Aorta (tissue), 5 donors: ENCODE data around the gene OSMR. TPM values are rescaled to one million over a fixed set of nuclear protein-coding genes. Genes with fewer than 3 reads are reported as not detected.

Source experiments
- ATAC-seq: fragments of 200-7000 bp; cut with Tn5 transposase; one replicate; pipeline ENCODE4 v1.9.1; 2022; ENCODE audit warnings: moderate library complexity; ENCODE audit not compliant: low FRiP score
- DNase-seq, 2 donors: peaks; one replicate each; pipeline ENCODE4 v3.0.0-alpha.2; 2020
- H3K27ac ChIP-seq, 2 donors: one replicate each; pipeline ENCODE4 v1.5.1; 2013; ENCODE audit warnings: low read length in 2 of 2, mild to moderate bottlenecking in 2 of 2, moderate library complexity in 2 of 2, control low read depth in 1 of 2, inconsistent platforms in 1 of 2, low read depth in 1 of 2
- H3K27me3 ChIP-seq, 2 donors: one replicate each; pipeline ENCODE4 v1.6.1; 2013; ENCODE audit warnings: control low read depth in 1 of 2, low read length in 1 of 2, mild to moderate bottlenecking in 1 of 2, moderate library complexity in 1 of 2; ENCODE audit not compliant: insufficient read depth in 2 of 2, control insufficient read depth in 1 of 2
- H3K36me3 ChIP-seq, 2 donors: one replicate each; pipeline ENCODE4 v1.6.1; 2013; ENCODE audit warnings: control low read depth in 1 of 2, low read length in 1 of 2, mild to moderate bottlenecking in 1 of 2; ENCODE audit not compliant: insufficient read depth in 2 of 2, control insufficient read depth in 1 of 2
- H3K4me1 ChIP-seq, 2 donors: one replicate each; pipeline ENCODE4 v1.6.1; 2013; ENCODE audit warnings: low read length in 2 of 2, control low read depth in 1 of 2, mild to moderate bottlenecking in 1 of 2, moderate library complexity in 1 of 2; ENCODE audit not compliant: insufficient read depth in 2 of 2, control insufficient read depth in 1 of 2
- H3K4me3 ChIP-seq, 2 donors: one replicate each; pipeline ENCODE4 v1.5.1; 2013; ENCODE audit warnings: low read length in 2 of 2, control low read depth in 1 of 2, mild to moderate bottlenecking in 1 of 2
- H3K9me3 ChIP-seq: one replicate; pipeline ENCODE4 v1.6.1; 2013; ENCODE audit warnings: mild to moderate bottlenecking, low read length; ENCODE audit not compliant: control insufficient read depth
- WGBS, 2 donors: extraction: QIAGEN DNeasy Blood & Tissue Kit; methylation state at CpG; one replicate each; pipeline ENCODE4 v1.1.7; 2013; 5-methylcytosine and 5-hydroxymethylcytosine counted together
- intact Hi-C, 2 donors: fragments of 100-400 bp; cut with DNase I; formaldehyde crosslinking; loops; one replicate each; pipeline versions ENCODE4 v1.14.2 to v1.15.0; 2022
- polyA plus RNA-seq, 2 donors: library from polyadenylated mRNA; stranded (reverse); fragments of 200-250 nt; gene quantifications; one replicate each; pipeline ENCODE4 v1.2.3, GENCODE V29; 2013
- total RNA-seq, 2 donors: library from RNA; stranded (reverse); fragmentation: NEBNext Ultra II Directional; extraction: Animal tissue kit (Norgen Biotek cat#: 25700); gene quantifications; one replicate each; pipeline ENCODE4 v1.2.1, GENCODE V29; 2021
- donor health status: healthy with polysubstance abuse.
- donor health status: Bipolar disorder and iron deficiency.
- donor health status: DM: no; HTN: no; CAD: no.
- donor health status: DM: no; HTN: no; CAD: no.
- donor health status: DM: yes; HTN: yes; CAD: no.

Gene OSMR
- total and polyA plus RNA-seq, 4 donors, result 4.6 to 164 (median 93.1) TPM

GRCh38 chr5:38921174-38921573 is 75.4 kb downstream of the OSMR start:
- Histone ChIP-seq H3K9me3 (no peaks in the 10 kb centered on the region), H3K4me1 (peaks cover 4 to 7% of the 10 kb centered on the region in 2 donors), H3K4me3 (no peak overlapping the region), H3K27ac (no peak overlapping the region), H3K36me3 (peaks cover 2 to 3% of the 10 kb centered on the region in 2 donors), H3K27me3 (no peaks in the 10 kb centered on the region)
- ATAC-seq, result no peak
- intact Hi-C loops, result loop anchor here in 1 of 2 donors (5.0 kb wide), 1 partner anchor 89 kb away; no protein-coding TSS in a partner anchor
- no peak for DNase-seq
- WGBS, 2 donors, result 80 to 89% methylated on average over 1 of the region's 1 CpG

GRCh38 chr5:38922199-38922598 is 76.4 kb downstream of the OSMR start:
- ATAC-seq, result peak; percentile 65
- H3K27ac ChIP-seq, result no peak overlapping the region
- DNase-seq, result no peak
- 13 to 23% methylated on average over 1 of the region's 1 CpG for WGBS, 2 donors
- no peak overlapping the region for H3K4me3 ChIP-seq
- no peaks in the 10 kb centered on the region for H3K27me3 ChIP-seq
- H3K9me3 ChIP-seq, result no peaks in the 10 kb centered on the region
- peaks cover 4 to 7% of the 10 kb centered on the region in 2 donors for H3K4me1 ChIP-seq
- intact Hi-C loops, result loop anchor here in 1 of 2 donors (5.0 kb wide), 1 partner anchor 90 kb away; no protein-coding TSS in a partner anchor
- H3K36me3 ChIP-seq, result peaks cover 3 to 6% of the 10 kb centered on the region in 2 donors

- ATAC-seq, result peak; percentile 80
- intact Hi-C loops, result loop anchor here in 1 of 2 donors (5.0 kb wide), 1 partner anchor 92 kb away; no protein-coding TSS in a partner anchor
- H3K36me3 ChIP-seq, result peaks cover 3% of the 10 kb centered on the region in 2 donors
- DNase-seq, result no peak
- H3K27ac ChIP-seq, result peak overlapping the region; percentile 8 to 67
- 67 to 74% methylated on average over 3 of the region's 3 CpGs for WGBS, 2 donors
- no peak overlapping the region for H3K4me3 ChIP-seq
- no peaks in the 10 kb centered on the region for H3K27me3 ChIP-seq
- peaks cover 4 to 7% of the 10 kb centered on the region in 2 donors for H3K4me1 ChIP-seq
- no peaks in the 10 kb centered on the region for H3K9me3 ChIP-seq
These were observed 78.0 kb downstream of the OSMR start for GRCh38 chr5:38923661-38924451.

DNA sequence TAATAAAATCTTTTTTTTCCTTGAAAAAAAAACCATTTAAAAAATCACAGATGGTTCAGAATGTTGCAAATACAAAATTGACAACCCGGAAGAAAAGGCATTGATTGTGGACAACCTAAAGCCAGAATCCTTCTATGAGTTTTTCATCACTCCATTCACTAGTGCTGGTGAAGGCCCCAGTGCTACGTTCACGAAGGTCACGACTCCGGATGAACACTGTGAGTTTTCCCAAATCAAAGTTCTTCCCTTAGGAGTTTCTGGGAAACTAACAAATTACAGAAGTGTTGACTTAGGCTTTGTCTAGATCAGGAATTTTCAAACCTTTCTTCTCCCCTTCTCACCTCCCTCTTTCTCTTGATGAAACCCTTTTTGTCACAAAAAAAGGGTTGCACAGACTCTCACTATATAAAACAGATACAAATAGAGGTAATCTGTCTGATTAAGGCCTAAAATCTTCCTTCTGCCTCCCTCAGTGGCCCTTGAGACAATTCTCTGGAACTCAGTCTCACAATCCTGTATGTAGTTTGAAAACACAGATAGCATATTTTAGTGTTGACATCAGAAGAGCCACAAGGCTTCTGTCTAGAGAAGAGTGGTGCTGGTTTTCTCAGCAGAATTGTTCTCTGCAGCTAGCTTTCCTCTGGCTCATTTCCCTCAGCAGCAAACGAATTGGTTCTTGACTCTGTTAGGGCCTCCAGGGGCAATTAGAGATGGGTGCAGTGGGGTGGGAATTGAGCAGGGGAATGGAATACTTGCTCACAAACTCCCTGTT is 79.5 kb downstream of the OSMR start:
- peak overlapping the region in 1 of 2 donors; percentile 67 for H3K27ac ChIP-seq
- H3K27me3 ChIP-seq, result no peaks in the 10 kb centered on the region
- DNase-seq (no peak), ATAC-seq (peak; percentile 66)
- peaks cover 4 to 7% of the 10 kb centered on the region in 2 donors for H3K4me1 ChIP-seq
- intact Hi-C loops, result no loop called here
- no peak overlapping the region for H3K4me3 ChIP-seq
- H3K36me3 ChIP-seq, result peaks cover 3% of the 10 kb centered on the region in 2 donors
- no peaks in the 10 kb centered on the region for H3K9me3 ChIP-seq
- 64% methylated on average over 6 of the region's 6 CpGs for WGBS, 2 donors

- Histone ChIP-seq H3K9me3 (no peaks in the 10 kb centered on the region), H3K4me3 (no peak overlapping the region), H3K36me3 (peaks cover 3% of the 10 kb centered on the region in 2 donors), H3K27ac (no peak overlapping the region), H3K27me3 (no peaks in the 10 kb centered on the region), H3K4me1 (peaks cover 4 to 7% of the 10 kb centered on the region in 2 donors)
- no peak for ATAC-seq
- WGBS, 2 donors, result 82 to 86% methylated on average over 3 of the region's 3 CpGs
- intact Hi-C loops, result no loop called here
- DNase-seq, result no peak
These were observed 80.3 kb downstream of the OSMR start for GRCh38 chr5:38926121-38926520.

DNA sequence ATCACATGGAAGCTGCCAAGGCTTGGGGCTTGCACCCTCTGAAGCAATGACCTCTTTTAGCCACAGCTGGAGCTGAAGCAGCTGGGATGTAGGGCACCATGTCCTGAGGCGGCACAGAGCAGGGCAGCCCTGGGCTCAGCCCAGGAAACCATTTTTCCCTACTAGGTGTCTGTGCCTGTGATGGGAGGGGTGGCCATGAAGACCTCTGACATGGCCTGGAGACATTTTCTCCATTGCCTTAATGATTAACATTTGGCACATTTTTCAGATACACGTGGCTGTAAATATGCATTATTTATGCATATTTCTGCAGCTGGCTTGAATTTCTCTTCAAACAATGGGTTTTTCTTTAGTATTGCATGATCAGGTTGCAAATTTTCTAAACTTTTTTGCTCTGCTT is 81.7 kb downstream of the OSMR start:
- no peaks in the 10 kb centered on the region for H3K9me3 ChIP-seq
- no peaks in the 10 kb centered on the region for H3K27me3 ChIP-seq
- H3K4me1 ChIP-seq, result peaks cover 4 to 7% of the 10 kb centered on the region in 2 donors
- H3K36me3 ChIP-seq, result peaks cover 3% of the 10 kb centered on the region in 2 donors
- DNase-seq (no peak), ATAC-seq (no peak)
- 91 to 94% methylated on average over 2 of the region's 2 CpGs for WGBS, 2 donors
- no peak overlapping the region for H3K4me3 ChIP-seq
- H3K27ac ChIP-seq, result no peak overlapping the region
- intact Hi-C loops, result no loop called here

- DNase-seq (no peak), ATAC-seq (no peak)
- Histone ChIP-seq H3K27ac (no peak overlapping the region), H3K27me3 (no peaks in the 10 kb centered on the region), H3K4me1 (peaks cover 0 to 2% of the 10 kb centered on the region in 2 donors), H3K9me3 (no peaks in the 10 kb centered on the region), H3K4me3 (no peak overlapping the region), H3K36me3 (peaks cover 6 to 7% of the 10 kb centered on the region in 2 donors)
- 33 to 39% methylated on average over 2 of the region's 2 CpGs for WGBS, 2 donors
- intact Hi-C loops, result no loop called here
These were observed 84.0 kb downstream of the OSMR start for GRCh38 chr5:38929838-38930237.

DNA sequence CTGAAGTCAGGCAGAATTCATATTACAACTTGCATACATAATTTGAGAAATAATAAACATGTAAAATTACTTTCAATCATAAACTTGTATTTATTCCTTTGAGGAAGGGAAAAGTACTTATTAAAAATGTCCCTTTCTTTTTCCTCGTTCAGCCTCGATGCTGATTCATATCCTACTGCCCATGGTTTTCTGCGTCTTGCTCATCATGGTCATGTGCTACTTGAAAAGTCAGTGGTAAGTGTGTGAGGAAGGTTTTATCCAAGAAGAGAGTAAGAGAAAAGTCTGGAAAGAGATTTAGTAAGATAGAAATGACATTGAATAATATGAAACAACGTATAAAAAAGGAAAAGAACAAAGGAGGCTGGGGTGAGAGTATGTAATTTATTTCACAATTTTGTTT is 85.9 kb downstream of the OSMR start:
- Histone ChIP-seq H3K36me3 (peaks cover 4 to 6% of the 10 kb centered on the region in 2 donors), H3K27me3 (no peaks in the 10 kb centered on the region), H3K27ac (no peak overlapping the region), H3K4me3 (no peak overlapping the region), H3K4me1 (no peaks in the 10 kb centered on the region), H3K9me3 (no peaks in the 10 kb centered on the region)
- ATAC-seq (no peak), DNase-seq (no peak)
- 87 to 88% methylated on average over 4 of the region's 4 CpGs for WGBS, 2 donors
- intact Hi-C loops, result no loop called here
